D341Med (cell line): ENCODE results near the gene TNS3.

ENCODE experiments used
- DNase-seq: peaks from one replicate; pipeline ENCODE4 v3.0.0; 2012; ENCODE audit warnings: low spot score

Gene TNS3

GRCh38 chr7:47428052-47428767 lies 153.7 kb downstream of the TNS3 start:
- no peak for DNase-seq

- DNase-seq = no peak
Observed at GRCh38 chr7:47427051-47427643, 154.8 kb downstream of the TNS3 start.

- DNase-seq = no peak
Observed at GRCh38 chr7:47424523-47424922, 157.4 kb downstream of the TNS3 start.

GRCh38 chr7:47423196-47423595 lies 158.7 kb downstream of the TNS3 start:
- DNase-seq = no peak

- DNase-seq = no peak
Observed at GRCh38 chr7:47422611-47423010, 159.3 kb downstream of the TNS3 start.

DNA sequence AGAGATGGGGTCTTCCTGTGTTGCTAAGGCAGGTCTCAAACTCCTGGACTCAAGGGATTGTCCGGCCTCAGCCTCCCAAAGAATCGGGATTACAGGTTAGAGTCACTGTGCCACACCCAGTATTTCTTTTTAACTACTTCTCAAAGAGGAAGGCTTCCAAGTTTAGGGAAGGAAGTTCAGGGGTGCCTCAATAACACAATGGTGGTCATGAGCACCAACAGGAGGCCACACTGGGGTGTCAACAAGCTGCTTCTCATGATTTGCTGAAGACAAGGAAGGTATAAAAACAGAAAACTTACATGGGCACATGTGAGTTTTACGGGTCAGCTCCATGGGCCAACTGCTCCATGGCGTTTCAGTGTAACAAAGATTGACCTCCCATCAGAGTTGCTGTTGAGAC lies 160.5 kb downstream of the TNS3 start:
- DNase-seq = no peak

DNA sequence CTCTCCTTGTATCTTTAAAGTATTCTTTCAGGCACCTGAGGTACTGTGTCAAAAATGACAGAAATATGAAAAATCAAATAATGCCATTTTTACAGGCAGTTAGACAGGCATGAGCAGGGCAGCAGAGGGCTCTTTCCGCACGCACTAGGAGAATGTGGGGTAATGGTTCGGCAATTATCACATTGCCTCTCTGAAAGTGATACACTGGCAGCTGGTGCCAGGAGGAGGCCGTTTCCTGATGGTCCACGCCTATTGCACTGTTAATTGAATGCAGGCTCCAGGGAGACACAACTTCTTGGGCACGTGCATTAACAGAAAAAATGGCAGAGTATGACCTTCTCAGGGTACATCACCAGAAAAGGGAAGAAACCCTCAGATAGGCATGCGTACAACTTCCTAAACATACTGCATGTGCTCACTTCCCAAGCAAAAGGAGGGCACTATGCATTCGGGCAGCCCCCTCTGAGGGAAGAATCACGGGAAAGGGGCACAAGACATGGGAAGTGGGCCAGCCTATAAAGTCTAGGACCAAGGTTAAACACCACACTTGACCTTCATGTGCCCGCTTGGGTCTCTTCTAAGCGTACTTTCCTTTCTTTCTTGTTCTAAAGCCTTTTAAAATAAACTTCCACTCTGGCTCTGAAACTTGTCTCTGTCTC lies 161.7 kb downstream of the TNS3 start:
- no peak for DNase-seq

GRCh38 chr7:47419471-47419870 lies 162.4 kb downstream of the TNS3 start:
- no peak for DNase-seq

- DNase-seq = no peak
Observed at GRCh38 chr7:47418601-47419309, 163.2 kb downstream of the TNS3 start.

DNA sequence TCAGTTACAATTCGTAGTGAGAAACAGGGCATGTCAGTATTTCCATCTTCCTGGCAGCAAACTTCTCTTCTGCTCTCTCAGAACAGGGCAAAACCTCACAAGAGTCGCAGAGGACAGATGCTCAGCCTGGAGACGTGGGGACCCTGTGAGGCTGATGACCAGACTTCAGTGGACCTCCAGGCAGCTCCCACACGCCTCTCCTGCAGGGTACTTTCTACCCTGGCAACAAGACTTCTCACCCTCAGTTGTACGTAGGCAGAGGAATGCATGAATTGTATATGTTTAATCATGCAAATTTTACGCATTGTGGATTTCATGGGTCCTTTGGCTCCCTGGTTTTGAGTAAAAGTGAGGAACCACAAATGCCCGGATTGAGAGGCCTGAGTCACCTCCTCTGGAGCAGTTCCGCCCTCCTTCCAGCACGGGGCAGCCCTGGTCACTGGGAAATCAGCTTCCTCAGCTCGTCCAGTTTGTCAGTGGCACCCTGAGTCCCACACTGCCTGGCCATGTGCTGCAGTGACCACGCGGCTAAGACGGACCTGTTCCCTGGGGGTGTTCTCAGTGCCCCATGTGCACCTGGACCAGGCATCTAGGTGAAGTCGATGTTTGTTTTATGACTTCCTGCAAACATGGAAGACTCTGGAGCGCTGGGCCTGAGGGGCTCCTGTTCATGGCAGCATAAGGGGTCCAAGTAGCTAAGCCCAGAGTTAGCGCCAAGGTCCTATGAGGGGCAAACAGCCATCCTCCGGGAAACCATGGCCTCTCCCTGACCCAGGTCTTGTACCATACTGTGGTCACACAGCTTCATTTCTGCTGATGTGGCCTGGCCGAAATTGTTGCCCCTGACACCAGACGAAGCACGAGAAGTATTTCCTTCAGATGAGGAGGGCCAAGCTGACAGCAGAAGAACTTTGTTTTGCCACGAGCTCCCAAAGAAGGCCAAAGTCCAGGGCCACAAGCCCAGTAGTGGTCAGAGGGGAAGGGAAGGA lies 165.1 kb downstream of the TNS3 start:
- DNase-seq = no peak

- DNase-seq = no peak
Observed at GRCh38 chr7:47415318-47416212, 166.3 kb downstream of the TNS3 start.

DNA sequence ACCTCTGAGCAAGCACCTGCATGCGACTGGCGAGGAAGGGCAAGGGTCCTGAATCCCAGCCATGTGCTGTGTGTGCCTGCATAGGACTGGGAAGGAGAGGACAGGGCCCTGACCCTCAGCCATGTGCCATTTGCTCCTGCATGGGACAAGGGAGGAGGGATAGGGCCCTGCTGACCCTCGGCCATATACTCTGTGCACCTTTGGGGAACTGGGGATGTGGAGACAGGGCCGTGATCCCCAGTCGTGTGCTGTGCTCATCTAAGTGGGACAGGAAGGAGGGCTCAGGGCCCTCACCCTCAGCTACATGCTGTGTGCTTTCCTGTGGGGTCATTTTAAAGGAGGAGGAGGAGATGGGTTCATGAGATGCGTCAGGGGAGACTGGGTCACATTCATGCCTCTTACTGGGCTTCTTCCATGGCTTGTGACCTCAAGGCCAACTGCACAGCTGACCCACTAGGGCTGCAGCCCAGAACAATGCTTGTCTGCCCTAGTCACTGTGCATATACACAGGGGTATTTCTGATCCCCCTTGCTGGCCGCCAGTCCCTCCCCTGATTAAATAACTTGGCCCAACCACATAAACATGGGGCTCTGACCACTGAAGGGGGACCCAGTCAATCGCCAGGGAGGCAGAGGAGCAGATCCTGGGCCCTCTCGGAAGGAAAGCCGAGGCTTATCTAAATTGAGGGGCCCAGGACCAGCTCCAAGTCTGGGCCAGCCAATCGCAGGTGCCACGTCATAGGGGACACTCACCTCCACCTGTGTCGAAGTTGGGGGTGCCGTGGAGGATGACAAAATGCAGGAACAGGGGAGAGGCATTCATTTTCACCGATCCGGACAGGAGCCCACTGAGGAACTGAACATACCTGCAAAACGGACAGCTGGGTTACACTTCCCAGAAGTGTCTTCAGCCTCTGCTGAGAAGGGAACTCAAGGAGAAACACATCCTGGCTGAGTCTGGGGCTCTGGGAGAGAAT lies 167.3 kb downstream of the TNS3 start:
- DNase-seq = no peak

- DNase-seq = no peak
Observed at GRCh38 chr7:47413526-47414341, 168.2 kb downstream of the TNS3 start.

- no peak for DNase-seq
Observed at GRCh38 chr7:47411901-47412300, 170.0 kb downstream of the TNS3 start.

- DNase-seq = no peak
Observed at GRCh38 chr7:47411281-47411869, 170.5 kb downstream of the TNS3 start.

GRCh38 chr7:47408675-47409074 lies 173.2 kb downstream of the TNS3 start:
- DNase-seq = no peak

- no peak for DNase-seq
Observed at GRCh38 chr7:47407821-47408674, 173.9 kb downstream of the TNS3 start.
